Thoracic aorta (tissue), 2 donors: ENCODE data around the gene CCDC33. TPM values are rescaled to one million over a fixed set of nuclear protein-coding genes. Genes with fewer than 3 reads are reported as not detected.

Source experiments
- ATAC-seq: fragments of 150-250 bp; one replicate; pipeline ENCODE4 v1.8.0; 2017; ENCODE audit warnings: low read depth; ENCODE audit not compliant: insufficient number of reproducible peaks, low FRiP score
- DNase-seq: peaks from one replicate; pipeline ENCODE4 v3.0.0-alpha.2; 2020; ENCODE audit warnings: low spot score
- H3K27ac ChIP-seq, 2 donors: fragments of 200-600 bp; sonication (generic); 1 replicate in 1 of 2; 2 replicates in 1 of 2; pipeline ENCODE4 v1.5.1; 2016; ENCODE audit warnings: mild to moderate bottlenecking in 2 of 2, moderate library complexity in 2 of 2
- H3K27me3 ChIP-seq: fragments of 200-600 bp; sonication (generic); replicated peaks from 2 replicates; pipeline ENCODE4 v1.6.0; 2016; ENCODE audit warnings: mild to moderate bottlenecking; ENCODE audit not compliant: insufficient read depth
- H3K36me3 ChIP-seq: fragments of 200-600 bp; sonication (generic); one replicate; pipeline ENCODE4 v1.5.1; 2016
- H3K4me1 ChIP-seq, 2 donors: fragments of 200-600 bp; sonication (generic); 1 replicate in 1 of 2; 2 replicates in 1 of 2; pipeline versions ENCODE4 v1.5.1 to v1.6.0; 2016; ENCODE audit warnings: low read depth in 2 of 2, mild to moderate bottlenecking in 1 of 2; ENCODE audit not compliant: control insufficient read depth in 1 of 2
- H3K4me3 ChIP-seq: fragments of 200-600 bp; sonication (generic); 2 replicates; pipeline ENCODE4 v1.5.1; 2016; ENCODE audit warnings: mild to moderate bottlenecking
- H3K9me3 ChIP-seq: fragments of 200-600 bp; sonication (generic); 2 replicates; pipeline ENCODE4 v1.5.1; 2016
- total RNA-seq, 2 donors: library from RNA; depleted of rRNA; stranded (reverse); fragments of >200 nt; gene quantifications; one replicate each; pipeline versions ENCODE4 v1.1.0 to v1.2.3, GENCODE V29; 2016
- TF ChIP-seq, protein P1 (sequence below): fragments of 200-600 bp; sonication (generic); IDR thresholded peaks from one replicate; pipeline ENCODE4 v1.5.1; 2019; ENCODE audit warnings: antibody characterized with exemption

Gene CCDC33
- total RNA-seq, 2 donors from 2014 or later: not detected

DNA sequence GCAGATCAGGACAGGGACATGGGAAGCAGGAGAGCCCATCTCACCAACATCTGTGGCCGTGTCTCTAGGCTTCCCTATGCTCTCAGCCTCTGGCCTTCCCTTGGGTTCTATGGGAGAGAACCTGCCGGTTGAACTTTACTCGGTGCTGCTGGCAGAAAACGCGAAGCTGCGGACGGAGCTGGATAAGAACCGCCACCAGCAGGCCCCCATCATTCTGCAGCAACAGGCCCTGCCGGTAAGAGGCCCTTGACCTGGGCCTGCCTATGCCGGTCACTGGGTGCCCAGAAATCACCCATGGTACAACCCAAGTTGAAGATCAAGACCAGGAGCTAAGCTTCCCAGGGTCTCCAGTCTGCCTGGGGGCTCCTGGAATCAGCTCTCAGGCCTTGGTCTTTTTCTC lies 96.5 kb downstream of the CCDC33 start:
- Histone ChIP-seq H3K27ac (no peak overlapping the region), H3K4me1 (no peaks in the 10 kb centered on the region), H3K4me3 (no peak overlapping the region), H3K9me3 (no peaks in the 10 kb centered on the region), H3K27me3 (no peaks in the 10 kb centered on the region), H3K36me3 (no peaks in the 10 kb centered on the region)
- TF ChIP-seq, protein P1, sequence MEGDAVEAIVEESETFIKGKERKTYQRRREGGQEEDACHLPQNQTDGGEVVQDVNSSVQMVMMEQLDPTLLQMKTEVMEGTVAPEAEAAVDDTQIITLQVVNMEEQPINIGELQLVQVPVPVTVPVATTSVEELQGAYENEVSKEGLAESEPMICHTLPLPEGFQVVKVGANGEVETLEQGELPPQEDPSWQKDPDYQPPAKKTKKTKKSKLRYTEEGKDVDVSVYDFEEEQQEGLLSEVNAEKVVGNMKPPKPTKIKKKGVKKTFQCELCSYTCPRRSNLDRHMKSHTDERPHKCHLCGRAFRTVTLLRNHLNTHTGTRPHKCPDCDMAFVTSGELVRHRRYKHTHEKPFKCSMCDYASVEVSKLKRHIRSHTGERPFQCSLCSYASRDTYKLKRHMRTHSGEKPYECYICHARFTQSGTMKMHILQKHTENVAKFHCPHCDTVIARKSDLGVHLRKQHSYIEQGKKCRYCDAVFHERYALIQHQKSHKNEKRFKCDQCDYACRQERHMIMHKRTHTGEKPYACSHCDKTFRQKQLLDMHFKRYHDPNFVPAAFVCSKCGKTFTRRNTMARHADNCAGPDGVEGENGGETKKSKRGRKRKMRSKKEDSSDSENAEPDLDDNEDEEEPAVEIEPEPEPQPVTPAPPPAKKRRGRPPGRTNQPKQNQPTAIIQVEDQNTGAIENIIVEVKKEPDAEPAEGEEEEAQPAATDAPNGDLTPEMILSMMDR: no peak
- no peak for ATAC-seq
- DNase-seq: no peak

DNA sequence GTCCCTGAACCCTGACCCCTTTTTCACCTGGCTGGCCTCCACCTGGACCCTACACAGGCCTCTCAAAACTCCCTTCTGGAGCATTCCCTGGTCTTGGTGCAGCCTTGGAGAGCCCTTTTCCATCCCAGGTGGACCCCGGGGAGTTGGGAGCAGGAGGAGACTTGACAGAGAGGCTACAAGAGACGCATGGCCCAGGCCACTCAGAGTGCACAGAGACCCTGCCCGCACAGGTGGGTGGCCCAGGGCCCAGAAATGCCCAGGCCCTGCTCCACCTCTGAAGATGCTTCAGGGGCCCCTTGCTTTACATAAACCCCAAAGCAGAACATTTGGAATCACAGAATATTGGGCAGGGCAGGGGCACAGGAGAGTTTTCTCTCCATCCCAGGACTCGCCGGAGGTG lies 97.0 kb downstream of the CCDC33 start:
- DNase-seq: no peak
- Histone ChIP-seq H3K27me3 (no peaks in the 10 kb centered on the region), H3K36me3 (no peaks in the 10 kb centered on the region), H3K4me3 (no peak overlapping the region), H3K9me3 (no peaks in the 10 kb centered on the region), H3K27ac (no peak overlapping the region), H3K4me1 (no peaks in the 10 kb centered on the region)
- TF ChIP-seq, protein P1: no peak
- no peak for ATAC-seq

DNA sequence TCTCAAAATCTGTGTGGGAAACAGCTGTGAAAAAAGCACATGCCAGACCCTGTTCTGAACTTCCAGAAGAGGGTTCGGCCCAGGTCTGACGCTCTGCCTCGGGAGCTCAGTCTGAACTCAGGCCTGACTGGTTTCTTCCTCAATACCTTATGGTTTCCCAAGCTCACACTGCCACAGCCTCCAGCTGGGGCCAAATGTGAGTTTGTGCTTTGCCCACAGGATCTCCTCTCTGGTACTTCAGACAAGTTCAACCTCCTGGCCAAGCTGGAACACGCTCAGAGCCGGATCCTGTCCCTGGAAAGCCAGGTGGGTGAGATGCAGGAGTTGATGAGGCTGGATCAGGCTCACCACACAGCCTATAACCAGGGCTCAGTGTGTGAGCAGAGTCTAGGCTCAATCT lies 97.5 kb downstream of the CCDC33 start:
- DNase-seq (no peak), ATAC-seq (no peak)
- H3K36me3 ChIP-seq: no peaks in the 10 kb centered on the region
- no peaks in the 10 kb centered on the region for H3K9me3 ChIP-seq
- no peaks in the 10 kb centered on the region for H3K4me1 ChIP-seq
- no peaks in the 10 kb centered on the region for H3K27me3 ChIP-seq
- TF ChIP-seq, protein P1: no peak
- no peak overlapping the region for H3K4me3 ChIP-seq
- H3K27ac ChIP-seq: no peak overlapping the region

DNA sequence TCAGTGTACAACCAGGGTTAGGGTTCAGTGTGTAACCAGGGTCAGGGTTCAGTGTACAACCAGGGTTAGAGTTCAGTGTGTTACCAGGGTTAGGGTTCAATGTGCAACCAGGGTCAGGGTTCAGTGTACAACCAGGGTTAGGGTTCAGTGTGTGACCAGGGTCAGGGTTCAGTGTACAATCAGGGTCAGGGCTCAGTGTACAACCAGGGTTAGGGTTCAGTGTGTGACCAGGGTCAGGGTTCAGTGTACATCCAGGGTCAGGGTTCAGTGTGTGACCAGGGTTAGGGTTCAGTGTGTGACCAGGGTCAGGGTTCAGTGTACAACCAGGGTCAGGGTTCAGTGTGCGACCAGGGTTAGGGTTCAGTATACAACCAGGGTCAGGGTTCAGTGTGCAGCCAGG lies 98.0 kb downstream of the CCDC33 start:
- Histone ChIP-seq H3K27ac (no peak overlapping the region), H3K9me3 (no peaks in the 10 kb centered on the region), H3K4me1 (no peaks in the 10 kb centered on the region), H3K4me3 (no peak overlapping the region), H3K27me3 (no peaks in the 10 kb centered on the region), H3K36me3 (no peaks in the 10 kb centered on the region)
- TF ChIP-seq, protein P1: no peak
- DNase-seq (no peak), ATAC-seq (no peak)

DNA sequence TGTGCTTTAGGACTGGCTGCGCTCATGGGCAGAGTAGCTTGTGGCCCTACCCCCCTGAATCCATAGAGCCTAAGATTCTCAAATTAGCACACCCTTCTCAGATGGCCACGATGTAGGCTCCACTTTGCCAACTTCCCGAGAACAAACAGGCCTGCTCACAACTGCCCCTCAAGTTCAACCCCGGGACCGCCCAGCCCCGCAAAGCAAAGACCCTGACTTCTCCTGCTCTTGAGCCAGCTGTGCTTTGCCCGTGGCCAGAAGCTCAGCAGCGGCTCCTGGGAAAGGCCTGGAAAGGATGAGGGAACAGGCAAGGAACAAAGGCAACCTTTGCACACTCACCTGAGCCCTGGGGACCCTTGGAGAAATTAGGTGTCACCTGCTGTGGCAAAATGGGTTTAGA lies 99.3 kb downstream of the CCDC33 start:
- Histone ChIP-seq H3K36me3 (no peaks in the 10 kb centered on the region), H3K4me1 (no peaks in the 10 kb centered on the region), H3K27ac (no peak overlapping the region), H3K27me3 (no peaks in the 10 kb centered on the region), H3K4me3 (no peak overlapping the region), H3K9me3 (no peaks in the 10 kb centered on the region)
- no peak for ATAC-seq
- no peak for DNase-seq
- TF ChIP-seq, protein P1: no peak
